HCEC 1CT (cell line): Measurements from ENCODE around the gene PLCG1.

ENCODE experiments used
- DNase-seq: peaks from one replicate; pipeline ENCODE4 v3.0.0-alpha.2; 2017

The PLCG1 gene

DNA sequence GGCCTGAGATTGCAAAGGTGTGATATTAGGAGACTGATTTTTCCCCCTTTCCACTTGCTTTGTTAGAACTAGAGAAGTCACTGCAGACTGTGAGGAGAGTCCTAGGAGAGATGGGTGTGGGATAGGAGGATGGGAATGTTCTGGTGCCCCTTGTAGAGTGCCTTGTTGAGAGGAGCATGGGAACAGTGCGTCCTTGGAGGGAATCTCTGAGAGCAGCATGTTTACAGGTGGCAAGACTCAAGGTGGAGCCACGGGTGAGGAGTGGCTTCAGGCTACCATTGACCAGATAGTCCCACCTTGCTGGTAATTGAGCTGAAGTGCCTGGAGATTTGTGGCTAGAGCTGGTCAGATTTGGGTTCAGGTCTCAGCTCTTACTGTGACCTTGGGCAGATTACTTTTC is 6.0 kb downstream of the PLCG1 start:
- DNase-seq: no peak

DNA sequence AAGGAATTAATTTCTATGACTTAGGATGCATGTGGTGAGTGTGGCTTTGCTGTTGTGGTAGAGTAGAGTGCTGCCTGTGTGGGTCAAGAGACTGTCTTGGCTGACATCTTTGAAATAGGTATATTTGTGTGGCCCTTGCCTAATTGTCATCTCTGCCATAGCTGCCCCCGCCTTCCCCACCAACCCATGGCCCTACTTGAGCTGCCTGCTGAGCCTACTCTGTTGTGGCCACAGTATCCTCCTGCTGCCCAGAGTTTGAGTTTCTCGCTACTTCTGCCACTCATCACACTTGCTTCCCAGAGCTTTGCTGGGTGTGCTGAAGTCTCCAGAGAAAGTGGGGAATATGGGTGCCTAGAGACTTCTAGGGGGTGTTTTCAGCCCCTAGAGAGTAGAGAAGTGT is 8.0 kb downstream of the PLCG1 start:
- no peak for DNase-seq

DNA sequence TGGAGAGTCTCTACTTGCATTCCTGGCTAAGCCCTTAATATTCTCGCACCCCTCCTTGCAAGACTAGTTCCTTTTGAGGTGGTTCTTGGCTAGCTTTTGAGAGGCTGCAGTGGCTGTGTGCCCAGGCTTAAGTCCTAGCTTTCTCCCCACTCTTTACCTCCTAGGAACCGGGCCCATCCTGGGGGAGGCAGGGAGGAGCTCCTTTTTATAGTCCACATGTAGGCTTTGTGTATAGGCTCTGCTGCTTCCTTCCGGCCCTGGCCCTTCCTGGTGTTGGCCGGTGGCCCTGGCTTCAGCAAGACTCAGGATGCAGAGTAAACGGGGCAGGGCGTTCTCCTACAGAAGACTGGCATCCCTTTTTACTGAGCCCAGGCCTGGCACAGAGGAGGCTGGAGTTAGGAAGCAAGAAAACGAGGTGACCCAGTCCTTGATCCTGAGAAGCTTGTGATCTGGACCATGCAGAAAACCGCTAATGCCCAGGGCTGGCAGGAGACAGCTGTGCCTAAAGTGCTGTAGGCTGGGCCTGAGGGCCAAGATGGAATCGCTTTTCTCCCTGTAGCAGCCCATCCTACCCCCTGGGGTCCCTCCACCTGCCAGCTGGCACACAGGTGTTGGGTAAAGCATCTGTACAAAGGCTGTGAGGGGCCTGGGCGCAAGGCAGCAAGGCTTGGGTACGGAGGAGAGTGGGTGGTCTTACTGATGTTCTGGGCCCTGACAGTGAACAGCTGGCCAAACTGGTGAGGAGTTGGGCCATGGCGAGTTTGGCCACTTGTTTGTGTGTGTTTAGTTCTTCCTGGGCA is 8.7 kb downstream of the PLCG1 start:
- no peak for DNase-seq

DNA sequence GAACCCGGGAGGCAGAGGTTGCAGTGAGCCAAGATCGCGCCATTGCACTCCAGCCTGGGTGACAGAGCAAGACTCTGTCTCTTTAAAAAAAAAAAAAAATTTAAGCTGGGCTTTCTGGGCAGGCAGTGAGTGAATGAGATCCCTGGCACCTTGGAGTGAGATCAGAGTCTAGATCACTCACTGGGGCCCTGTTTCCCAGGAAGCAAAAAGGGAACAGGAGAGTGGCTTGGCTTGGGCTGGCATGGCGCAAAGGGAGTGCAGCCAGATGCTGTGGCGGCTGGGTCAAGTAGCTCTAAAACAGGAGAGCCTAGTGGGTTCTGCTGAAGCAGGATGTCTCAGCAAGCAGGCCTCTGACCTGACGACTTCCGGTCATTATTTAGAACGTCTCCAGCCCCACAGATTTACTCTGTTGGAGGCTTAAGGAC is 10.4 kb downstream of the PLCG1 start:
- no peak for DNase-seq

DNA sequence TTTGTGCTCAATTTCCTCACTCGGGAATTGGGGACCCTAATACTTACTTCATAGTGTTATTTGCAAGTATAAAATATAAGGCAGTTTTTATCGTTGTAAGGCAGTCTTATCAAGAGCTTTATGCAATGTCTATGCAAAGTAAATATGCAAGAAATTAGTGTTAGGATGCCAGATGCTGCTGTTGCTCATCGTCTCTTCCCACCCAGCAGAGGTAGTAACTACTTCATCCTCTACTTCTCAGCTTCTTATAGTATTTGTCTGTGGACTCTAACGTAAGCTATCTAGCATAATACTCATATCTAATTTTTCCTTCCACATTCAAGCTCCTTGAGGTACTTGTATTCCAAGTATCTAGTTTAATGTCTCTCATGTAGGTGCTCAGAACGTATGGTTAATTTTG is 11.6 kb downstream of the PLCG1 start:
- no peak for DNase-seq

DNA sequence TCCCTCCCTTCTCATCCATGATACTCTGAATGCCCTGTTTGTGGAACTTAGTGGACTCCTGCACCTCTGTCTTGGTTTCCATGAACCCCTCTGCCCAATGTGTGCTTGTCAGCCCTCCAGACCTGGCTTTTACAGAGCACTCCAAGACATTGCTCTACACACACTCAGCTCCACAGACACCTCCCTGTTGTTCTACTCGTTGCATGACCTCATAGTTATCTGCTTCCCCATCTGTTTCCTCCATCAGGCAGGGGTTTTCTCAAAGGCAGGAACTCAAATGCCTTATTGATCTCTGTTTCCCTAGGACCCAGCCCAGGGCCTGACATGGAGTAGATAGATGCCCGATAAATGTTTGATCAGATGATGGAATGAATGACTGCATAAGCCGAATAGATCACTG is 13.3 kb downstream of the PLCG1 start:
- DNase-seq: no peak

DNA sequence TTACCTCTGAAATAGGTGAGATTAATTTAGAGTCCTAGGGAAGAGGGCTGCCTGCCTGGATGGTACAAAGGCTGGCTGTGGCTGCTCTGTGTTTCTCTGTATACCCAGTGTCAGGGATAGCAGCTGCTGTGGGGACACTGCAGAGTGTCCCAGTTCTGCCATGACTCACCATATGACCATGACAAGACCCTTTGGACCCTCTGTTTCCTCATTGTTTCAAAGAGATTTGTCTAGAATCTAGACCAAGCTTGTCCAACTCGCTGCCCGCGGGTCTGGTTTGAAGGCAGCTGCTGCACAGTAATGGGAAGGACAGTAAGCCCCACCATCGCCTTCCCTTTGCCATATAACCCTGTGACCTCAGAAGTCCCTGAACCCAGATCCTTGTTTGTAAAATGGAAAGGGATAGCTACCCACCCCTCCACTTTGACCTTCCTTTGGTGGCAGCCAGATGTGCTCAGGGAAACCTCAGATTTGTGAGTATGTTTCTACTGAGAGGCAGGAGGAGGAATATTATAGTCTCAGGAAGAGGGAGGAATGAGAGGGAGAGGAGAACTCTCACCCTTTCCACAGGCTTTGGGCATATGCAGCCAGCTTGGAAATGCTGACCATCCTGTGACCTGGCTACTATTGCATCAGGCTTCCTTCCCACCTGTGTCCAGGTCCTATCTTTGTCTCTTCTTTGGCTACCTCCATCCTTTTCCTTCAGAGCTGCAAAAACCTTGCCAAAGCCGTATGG is 14.0 kb downstream of the PLCG1 start:
- DNase-seq: no peak

DNA sequence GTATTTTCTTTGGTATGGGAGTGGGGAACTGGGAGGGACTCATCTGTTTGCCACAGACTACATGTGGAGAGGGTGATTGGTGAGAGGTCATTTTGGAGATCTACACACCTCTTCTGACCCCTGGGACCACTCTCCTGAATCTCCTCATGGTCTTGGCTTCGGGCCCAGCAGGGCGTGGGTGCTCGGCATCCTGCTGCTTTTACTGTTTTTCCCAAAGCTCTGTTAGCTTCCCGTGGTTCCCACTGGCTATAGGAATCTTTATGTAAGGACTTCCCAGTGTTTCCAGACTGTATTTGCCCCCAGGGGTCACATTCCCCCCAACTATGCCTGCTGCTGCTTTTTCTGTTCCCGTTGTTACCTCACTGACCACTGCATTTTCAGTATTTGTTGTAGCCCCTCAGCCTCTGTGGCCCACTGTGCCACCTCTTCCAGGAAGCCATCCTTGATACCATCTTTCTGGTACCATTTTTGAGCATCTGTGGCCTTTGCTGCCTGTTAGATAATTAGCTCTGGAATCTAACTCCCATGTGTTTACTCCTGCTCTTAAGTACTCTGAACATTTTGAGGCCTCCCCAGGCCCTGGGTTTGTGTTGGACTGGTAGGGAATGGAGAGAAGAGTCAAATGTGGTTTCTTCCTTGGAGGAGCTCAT is 14.9 kb downstream of the PLCG1 start:
- no peak for DNase-seq

DNA sequence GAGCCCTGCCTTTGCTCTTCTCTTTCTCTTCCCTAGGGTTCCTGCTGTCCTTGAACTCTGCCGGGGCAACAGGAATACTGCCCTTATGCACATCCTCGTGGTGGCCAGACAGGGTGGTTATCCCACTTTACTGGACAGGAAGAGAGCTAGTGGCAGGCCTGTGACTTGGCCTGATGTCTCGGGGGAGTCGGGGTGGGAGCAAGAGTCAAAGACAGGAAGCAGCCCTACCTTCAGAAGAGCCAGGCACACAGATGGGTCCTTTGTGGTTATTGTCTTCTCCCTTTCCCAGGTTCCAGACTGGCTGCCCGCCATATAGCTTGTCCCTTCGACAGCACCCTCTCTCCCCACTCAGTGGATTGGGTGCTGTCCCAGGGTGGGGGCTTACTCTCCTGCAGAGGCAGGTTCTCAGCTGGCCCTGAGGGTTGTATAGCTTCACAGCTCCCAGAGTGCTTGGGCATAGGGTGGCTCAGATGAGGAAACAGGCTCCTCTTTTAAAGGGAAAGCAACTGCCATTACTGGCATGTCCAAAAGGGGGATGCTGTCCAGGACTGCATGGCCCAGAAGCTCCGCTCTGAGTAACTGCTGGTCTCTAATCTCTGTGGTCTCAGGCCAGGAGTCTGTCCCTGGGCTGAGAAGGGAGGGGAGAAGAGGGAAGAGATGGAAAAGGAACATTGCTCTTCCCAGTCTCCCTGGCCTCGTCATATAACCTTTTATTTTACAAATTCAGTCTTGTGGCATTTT is 17.3 kb downstream of the PLCG1 start:
- no peak for DNase-seq

DNA sequence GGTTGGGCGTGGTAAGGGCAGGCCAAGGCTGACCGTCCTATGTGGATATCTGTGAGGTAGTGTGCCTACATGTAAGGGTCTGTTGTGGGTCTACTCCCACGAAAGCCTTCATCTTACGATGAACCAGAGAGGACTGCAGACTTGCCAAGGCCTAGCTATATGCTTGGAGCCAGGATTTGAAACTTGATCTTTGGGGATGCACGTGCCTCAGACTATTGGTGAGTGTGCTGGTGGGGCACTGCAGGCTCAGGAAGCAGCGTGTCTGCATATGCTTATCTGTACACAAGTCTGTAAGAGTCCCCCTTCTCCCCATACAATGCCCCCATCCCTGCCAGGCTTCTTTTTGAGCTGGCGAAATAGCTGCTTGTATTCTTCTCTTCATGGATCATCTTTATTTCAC is 17.9 kb downstream of the PLCG1 start:
- DNase-seq: no peak

DNA sequence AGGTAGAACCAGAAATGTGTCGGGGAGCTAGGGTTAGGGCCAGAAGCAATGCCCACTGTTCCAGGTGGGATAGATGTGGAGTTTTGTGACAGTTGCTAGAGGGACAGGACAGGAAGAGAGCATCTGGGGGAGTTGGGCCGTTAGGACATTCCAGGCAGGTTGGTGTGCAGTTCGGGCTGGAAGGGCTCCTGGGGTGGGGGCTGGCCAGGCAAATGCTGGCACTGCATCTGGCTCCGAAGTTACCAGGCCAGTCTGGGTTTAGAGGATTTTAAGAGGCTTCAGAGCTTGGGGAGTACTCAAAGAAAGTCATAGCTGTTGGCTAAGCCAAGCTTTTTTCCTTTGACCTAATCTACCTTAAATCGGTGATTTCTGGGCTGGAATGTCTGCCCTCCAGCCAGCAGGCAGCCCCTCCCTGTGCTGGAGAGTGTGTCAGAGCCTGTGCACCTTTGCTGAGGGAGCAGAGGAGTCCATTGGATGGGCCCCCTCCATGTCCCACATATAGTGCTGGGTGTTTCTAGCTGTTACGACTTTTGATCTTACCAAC is 20.8 kb downstream of the PLCG1 start:
- DNase-seq: no peak

DNA sequence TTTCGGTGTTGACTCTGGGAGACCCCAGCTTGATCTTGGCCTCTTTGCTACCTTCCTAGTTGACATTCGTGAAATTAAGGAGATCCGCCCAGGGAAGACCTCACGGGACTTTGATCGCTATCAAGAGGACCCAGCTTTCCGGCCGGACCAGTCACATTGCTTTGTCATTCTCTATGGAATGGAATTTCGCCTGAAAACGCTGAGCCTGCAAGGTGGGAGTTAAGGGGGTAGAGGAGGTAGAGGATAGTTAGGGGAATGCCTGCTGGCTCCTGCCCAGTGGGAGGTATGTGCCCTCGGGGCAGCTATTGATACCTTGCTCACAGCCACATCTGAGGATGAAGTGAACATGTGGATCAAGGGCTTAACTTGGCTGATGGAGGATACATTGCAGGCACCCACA is 22.2 kb downstream of the PLCG1 start:
- no peak for DNase-seq

DNA sequence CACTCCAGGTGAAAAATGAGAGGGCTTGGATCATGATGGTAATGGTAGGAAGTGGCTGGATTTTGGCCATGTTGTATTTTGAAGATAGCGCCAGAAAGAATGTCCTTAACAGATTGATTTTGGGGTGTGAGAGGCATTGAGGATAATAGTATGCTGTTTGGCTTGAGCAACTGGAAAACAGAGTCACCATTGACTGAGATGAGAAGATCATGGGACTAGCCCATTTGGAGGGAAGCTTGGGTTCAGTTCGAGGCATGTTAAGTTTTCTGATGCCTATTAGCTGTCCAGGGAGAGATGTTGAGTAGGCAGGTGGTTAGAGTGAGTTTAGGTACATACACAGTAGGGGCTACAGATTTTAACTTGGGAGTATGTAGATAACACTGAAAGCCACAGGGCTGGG is 23.3 kb downstream of the PLCG1 start:
- no peak for DNase-seq

DNA sequence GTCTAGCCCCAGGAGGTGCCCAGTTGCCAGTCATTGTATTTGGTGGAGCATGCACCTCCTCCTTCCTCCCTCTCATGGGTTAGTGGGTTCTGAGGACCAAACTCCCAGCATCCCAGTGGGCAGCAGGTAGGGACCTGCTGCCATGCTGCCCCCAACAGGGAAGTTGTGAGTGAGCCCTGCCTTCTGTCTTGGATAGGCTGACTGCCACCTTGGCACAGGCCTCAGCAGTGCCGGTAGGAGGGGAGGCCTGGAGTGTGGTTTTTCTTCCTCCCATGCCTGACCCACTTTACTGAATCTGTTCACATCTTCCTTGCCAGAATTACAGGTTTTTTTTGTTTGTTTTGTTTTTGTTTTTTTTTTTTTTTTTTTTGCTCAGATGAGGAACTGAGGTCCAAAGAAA is 24.5 kb downstream of the PLCG1 start:
- DNase-seq: no peak

DNA sequence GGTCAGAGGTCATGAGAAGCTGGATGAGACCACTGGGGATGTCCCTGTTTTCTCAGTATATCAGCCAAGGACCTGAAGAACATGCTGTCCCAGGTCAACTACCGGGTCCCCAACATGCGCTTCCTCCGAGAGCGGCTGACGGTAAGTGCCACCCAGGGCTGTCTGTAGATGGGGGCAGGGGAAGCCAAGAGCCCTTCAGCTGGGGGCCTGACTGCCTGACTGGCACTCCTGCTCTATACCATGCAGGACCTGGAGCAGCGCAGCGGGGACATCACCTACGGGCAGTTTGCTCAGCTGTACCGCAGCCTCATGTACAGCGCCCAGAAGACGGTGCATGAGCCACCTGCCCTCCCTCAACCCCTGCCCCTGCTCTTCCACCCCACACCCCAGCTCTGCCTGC is 25.1 kb downstream of the PLCG1 start:
- no peak for DNase-seq

DNA sequence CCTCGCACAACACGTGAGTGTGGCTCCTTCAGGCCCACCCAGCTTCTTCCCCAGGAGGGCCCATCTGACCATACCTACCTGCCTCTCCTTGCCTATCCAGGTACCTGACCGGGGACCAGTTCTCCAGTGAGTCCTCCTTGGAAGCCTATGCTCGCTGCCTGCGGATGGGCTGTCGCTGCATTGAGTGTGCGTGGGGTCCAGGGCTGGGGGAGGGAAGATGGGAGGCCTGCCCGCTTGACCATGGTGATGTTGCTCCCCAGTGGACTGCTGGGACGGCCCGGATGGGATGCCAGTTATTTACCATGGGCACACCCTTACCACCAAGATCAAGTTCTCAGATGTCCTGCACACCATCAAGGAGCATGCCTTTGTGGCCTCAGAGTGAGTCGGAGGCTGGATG is 26.5 kb downstream of the PLCG1 start:
- DNase-seq: no peak

DNA sequence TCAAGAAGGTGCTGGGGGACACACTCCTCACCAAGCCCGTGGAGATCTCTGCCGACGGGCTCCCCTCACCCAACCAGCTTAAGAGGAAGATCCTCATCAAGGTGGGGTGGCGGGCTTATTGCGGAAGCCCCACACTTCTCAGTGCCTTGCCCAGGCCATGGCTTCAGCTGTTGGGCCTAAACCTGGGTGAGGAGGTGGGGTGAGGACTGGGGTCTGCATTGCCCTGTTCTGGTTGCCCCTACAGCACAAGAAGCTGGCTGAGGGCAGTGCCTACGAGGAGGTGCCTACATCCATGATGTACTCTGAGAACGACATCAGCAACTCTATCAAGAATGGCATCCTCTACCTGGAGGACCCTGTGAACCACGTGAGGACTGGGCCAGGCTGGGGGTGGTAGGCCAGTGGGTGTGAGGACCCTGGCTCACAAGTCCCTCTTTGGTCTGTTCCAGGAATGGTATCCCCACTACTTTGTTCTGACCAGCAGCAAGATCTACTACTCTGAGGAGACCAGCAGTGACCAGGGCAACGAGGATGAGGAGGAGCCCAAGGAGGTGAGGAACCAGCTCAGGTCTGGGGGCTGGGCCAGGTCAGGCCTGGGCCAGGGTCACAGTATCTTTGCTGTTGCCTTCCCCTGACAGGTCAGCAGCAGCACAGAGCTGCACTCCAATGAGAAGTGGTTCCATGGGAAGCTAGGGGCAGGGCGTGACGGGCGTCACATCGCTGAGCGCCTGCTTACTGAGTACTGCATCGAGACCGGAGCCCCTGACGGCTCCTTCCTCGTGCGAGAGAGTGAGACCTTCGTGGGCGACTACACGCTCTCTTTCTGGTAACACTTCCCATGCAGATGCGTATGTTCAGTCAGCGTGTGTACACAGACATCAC is 27.9 kb downstream of the PLCG1 start:
- DNase-seq: no peak

DNA sequence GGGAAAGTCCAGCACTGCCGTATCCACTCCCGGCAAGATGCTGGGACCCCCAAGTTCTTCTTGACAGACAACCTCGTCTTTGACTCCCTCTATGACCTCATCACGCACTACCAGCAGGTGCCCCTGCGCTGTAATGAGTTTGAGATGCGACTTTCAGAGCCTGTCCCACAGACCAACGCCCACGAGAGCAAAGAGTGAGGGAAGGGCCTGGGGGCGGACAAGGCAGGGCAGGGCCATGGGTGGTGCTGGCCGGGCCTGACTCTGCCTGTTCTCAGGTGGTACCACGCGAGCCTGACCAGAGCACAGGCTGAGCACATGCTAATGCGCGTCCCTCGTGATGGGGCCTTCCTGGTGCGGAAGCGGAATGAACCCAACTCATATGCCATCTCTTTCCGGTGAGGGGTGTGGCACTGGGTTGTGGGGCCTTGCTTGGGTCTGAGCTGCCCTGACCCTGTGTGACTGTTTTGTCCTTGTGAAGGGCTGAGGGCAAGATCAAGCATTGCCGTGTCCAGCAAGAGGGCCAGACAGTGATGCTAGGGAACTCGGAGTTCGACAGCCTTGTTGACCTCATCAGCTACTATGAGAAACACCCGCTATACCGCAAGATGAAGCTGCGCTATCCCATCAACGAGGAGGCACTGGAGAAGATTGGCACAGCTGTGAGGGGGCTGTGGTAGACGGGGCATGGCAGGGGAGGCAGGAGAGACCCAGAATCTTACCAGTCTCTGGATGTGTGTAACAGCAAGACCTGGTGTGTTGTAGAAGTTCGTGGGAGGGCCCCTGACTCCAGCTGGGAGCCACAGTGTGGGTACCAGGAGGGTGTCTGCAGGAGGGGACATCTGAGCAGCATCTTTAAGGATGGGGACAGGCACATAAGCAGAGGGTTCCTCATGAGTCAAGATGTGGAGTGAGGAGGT is 29.1 kb downstream of the PLCG1 start:
- DNase-seq: no peak

DNA sequence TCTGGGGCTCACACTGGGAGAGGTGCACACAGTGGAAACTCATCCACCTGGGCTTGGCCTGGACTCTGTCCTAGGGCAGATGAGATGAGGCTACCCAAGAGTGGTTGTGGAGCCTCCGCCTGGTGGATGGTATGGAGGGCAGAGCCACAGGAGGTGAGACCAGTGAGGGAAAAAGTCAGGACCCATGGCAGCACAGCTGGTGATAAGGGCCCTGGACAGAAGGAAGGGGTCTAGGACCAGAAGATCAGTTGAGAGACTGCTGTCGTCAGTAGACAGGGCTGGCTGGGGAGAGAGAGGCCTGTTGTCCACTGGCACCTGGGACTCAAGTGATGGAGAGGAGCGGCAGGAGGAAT is 29.8 kb downstream of the PLCG1 start:
- no peak for DNase-seq

DNA sequence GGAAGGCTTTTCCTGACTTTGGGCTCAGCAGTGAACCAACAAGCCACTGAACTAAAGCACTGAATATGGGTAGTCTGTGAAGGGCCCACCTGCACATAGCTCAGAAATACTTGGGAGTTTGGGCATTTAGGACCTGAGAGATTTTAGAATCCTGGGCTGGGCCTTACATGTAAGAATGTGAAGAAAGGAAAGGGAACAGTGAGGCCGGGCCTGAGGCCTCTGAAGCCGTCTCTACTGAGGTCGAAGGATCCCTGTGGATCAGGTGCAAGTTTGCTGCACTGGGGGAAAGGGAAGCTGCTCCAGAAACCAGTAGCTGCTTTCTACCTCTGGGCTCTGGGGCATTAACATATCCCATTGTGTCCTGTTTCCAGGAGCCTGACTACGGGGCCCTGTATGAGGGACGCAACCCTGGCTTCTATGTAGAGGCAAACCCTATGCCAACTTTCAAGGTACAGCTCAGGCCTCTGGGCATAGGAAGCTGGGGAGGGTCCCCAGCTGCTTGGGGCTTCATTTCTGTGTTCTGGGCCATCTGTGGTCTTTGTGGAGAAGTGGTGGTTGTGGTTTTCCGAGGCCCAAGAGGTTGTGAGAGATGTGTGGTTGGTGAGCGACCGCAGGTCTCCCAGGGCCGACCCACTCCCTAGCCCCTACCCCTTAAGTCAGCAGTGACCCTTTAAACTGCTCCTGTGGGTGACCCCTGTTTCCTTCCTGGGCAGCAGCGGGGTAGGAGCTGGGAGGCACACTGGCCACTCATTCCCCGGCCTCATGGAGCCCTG is 30.3 kb downstream of the PLCG1 start:
- no peak for DNase-seq
